MM.1S (cell line): Measurements from ENCODE around the gene KCNMA1.

ENCODE experiments used
- EZH2phosphoT487 ChIP-seq: fragments of 300-600 bp; sonication (generic); IDR thresholded peaks from 2 replicates; pipeline ENCODE4 v1.6.1; 2018; ENCODE audit warnings: antibody characterized with exemption, low read length
- TF ChIP-seq, protein P1 (sequence below): fragments of 300-600 bp; sonication (generic); IDR thresholded peaks from 2 replicates; pipeline ENCODE4 v1.5.1; 2016; ENCODE audit warnings: antibody characterized with exemption, low read length, mixed read lengths

DNA sequence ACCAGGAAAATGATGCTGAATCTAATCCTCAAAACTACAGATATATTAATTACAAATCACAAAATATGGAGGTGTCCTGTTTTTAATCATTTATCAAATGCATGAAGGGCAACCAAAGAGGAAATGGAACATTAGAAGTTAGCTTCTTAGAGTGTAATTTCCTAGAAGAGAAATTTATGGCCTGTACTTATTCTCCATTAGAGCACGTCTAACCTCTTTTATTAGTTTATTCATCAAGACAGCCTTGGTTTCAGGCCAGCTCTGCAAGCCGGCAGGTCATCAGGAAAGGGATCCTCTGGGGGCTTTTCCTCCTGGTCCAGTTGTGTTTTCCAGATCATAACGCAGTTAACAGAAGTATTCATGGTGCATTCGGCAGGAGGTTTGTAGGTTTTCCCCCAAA lies 517.6 kb downstream of the KCNMA1 start:
- TF ChIP-seq EZH2phosphoT487: no peak
- TF ChIP-seq, protein P1, sequence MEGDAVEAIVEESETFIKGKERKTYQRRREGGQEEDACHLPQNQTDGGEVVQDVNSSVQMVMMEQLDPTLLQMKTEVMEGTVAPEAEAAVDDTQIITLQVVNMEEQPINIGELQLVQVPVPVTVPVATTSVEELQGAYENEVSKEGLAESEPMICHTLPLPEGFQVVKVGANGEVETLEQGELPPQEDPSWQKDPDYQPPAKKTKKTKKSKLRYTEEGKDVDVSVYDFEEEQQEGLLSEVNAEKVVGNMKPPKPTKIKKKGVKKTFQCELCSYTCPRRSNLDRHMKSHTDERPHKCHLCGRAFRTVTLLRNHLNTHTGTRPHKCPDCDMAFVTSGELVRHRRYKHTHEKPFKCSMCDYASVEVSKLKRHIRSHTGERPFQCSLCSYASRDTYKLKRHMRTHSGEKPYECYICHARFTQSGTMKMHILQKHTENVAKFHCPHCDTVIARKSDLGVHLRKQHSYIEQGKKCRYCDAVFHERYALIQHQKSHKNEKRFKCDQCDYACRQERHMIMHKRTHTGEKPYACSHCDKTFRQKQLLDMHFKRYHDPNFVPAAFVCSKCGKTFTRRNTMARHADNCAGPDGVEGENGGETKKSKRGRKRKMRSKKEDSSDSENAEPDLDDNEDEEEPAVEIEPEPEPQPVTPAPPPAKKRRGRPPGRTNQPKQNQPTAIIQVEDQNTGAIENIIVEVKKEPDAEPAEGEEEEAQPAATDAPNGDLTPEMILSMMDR: no peak
